ENCODE data around the gene TRIM63. TPM values are rescaled to one million over a fixed set of nuclear protein-coding genes. Genes with fewer than 3 reads are reported as not detected.
A peak's percentile ranks its signal among the peaks of the same experiment; 100 is the strongest.

The TRIM63 gene
- total and polyA plus RNA-seq, 2 of the 13 experiments (the other 11 are each of a cell fraction or from before 2014, with no cell fraction given), result not detected

GRCh38 chr1:26015358-26015757, 52.1 kb downstream of the TRIM63 start (continued):
- TF ChIP-seq PAXIP1 (CRISPR knock-in tag; conservative IDR thresholded peaks at IDR 0.05), result 0 out of 2 replicates have a peak, but pooled peaks have one; percentile 12
- no peak for TF ChIP-seq HNF1B (CRISPR knock-in tag; IDR thresholded peaks at IDR 0.05)
- no peak for TF ChIP-seq ZBTB20 (CRISPR knock-in tag; IDR thresholded peaks at IDR 0.05; ENCODE audit: borderline replicate concordance, low read depth)
- TF ChIP-seq E2F5 (CRISPR knock-in tag; conservative IDR thresholded peaks at IDR 0.05), result no peak
- TF ChIP-seq RARA (CRISPR knock-in tag; IDR thresholded peaks at IDR 0.05), result peak; percentile 22; the same call in 1 of the 2 replicates
- TF ChIP-seq ZNF770 (CRISPR knock-in tag; IDR thresholded peaks at IDR 0.05), result no peak
- peak; percentile 88 for TF ChIP-seq CEBPB (IDR thresholded peaks at IDR 0.05; ENCODE audit: borderline replicate concordance, low read depth, low read length)
- TF ChIP-seq ARID5B (CRISPR knock-in tag; IDR thresholded peaks at IDR 0.05), result peak; percentile 11; the same call in 1 of the 2 replicates
- no peak for TF ChIP-seq ZNF512B (CRISPR knock-in tag; IDR thresholded peaks at IDR 0.05; ENCODE audit: borderline replicate concordance)
- no peak for TF ChIP-seq SMAD9 (CRISPR knock-in tag; IDR thresholded peaks at IDR 0.05)
- no peak for TF ChIP-seq SOX6 (IDR thresholded peaks at IDR 0.05)
- TF ChIP-seq SOX6 (CRISPR knock-in tag; IDR thresholded peaks at IDR 0.05), result 0 out of 2 replicates have a peak, but pooled peaks have one; percentile 31
